ENCODE measurements around the gene KRTAP3-1. TPM values are rescaled to one million over a fixed set of nuclear protein-coding genes. Genes with fewer than 3 reads are reported as not detected.

Gene KRTAP3-1
- total RNA-seq, 1 experiment from 2014 or later: not detected

- TF ChIP-seq ZNF671 (CRISPR knock-in tag; IDR thresholded peaks at IDR 0.05) (no peak), SMAD4 (CRISPR knock-in tag; IDR thresholded peaks at IDR 0.05) (no peak), HMGA2 (CRISPR knock-in tag; IDR thresholded peaks at IDR 0.05) (no peak), TEAD4 (CRISPR knock-in tag; IDR thresholded peaks at IDR 0.05) (no peak)
- CTCF ChIA-PET: no interaction called here
- DNase-seq (ENCODE audit: low spot score) (no peak), ATAC-seq (no peak)
- no peaks in the 10 kb centered on the region for H3K36me3 Mint-ChIP-seq
- H3K9me3 Mint-ChIP-seq: no peaks in the 10 kb centered on the region
- peaks cover 7% of the 10 kb centered on the region; the same call in 1 of the 2 replicates for H3K4me1 Mint-ChIP-seq
- H3K4me3 Mint-ChIP-seq: no peak overlapping the region
- no peak overlapping the region for H3K27ac Mint-ChIP-seq
- POLR2A ChIA-PET: no interaction called here
- H3K27me3 Mint-ChIP-seq (ENCODE audit: low read depth): no peaks in the 10 kb centered on the region
Observed at GRCh38 chr17:40997361-40997760, 11.6 kb downstream of the KRTAP3-1 start.

- H3K27ac Mint-ChIP-seq: no peak overlapping the region
- H3K27me3 Mint-ChIP-seq (ENCODE audit: low read depth): no peaks in the 10 kb centered on the region
- H3K4me1 Mint-ChIP-seq: peaks cover 7% of the 10 kb centered on the region; the same call in 1 of the 2 replicates
- no peak for DNase-seq (ENCODE audit: low spot score)
- no peak for ATAC-seq
- H3K9me3 Mint-ChIP-seq: no peaks in the 10 kb centered on the region
- TF ChIP-seq ETV6 (CRISPR knock-in tag; IDR thresholded peaks at IDR 0.05): no peak
- TF ChIP-seq TP53 (CRISPR knock-in tag; IDR thresholded peaks at IDR 0.05): no peak
- ChIA-PET CTCF (no interaction called here), POLR2A (no interaction called here)
- no peak overlapping the region for H3K4me3 Mint-ChIP-seq
- H3K36me3 Mint-ChIP-seq: no peaks in the 10 kb centered on the region
Observed at GRCh38 chr17:40996829-40997228, 12.1 kb downstream of the KRTAP3-1 start.

GRCh38 chr17:40995116-40995515 is 13.8 kb downstream of the KRTAP3-1 start:
- TF ChIP-seq USF1 (CRISPR knock-in tag; IDR thresholded peaks at IDR 0.05) (no peak), AFF4 (CRISPR knock-in tag; IDR thresholded peaks at IDR 0.05; ENCODE audit: borderline replicate concordance) (no peak), ZBTB43 (CRISPR knock-in tag; IDR thresholded peaks at IDR 0.05) (no peak), RELA (CRISPR knock-in tag; IDR thresholded peaks at IDR 0.05; ENCODE audit: borderline replicate concordance) (no peak), MYBL2 (CRISPR knock-in tag; IDR thresholded peaks at IDR 0.05) (no peak), E2F4 (CRISPR knock-in tag; IDR thresholded peaks at IDR 0.05; ENCODE audit: borderline replicate concordance, low read depth) (no peak), ETV6 (CRISPR knock-in tag; IDR thresholded peaks at IDR 0.05) (no peak), GRHL2 (CRISPR knock-in tag; IDR thresholded peaks at IDR 0.05; ENCODE audit: insufficient replicate concordance, severe bottlenecking) (no peak), SMAD3 (CRISPR knock-in tag; IDR thresholded peaks at IDR 0.05; ENCODE audit: borderline replicate concordance) (no peak), E2F1 (CRISPR knock-in tag; IDR thresholded peaks at IDR 0.05) (no peak), SP1 (CRISPR knock-in tag; conservative IDR thresholded peaks at IDR 0.05) (no peak)
- ChIA-PET CTCF (no interaction called here), POLR2A (no interaction called here)
- DNase-seq (ENCODE audit: low spot score) (no peak), ATAC-seq (no peak)
- Mint-ChIP-seq H3K4me1 (peaks cover 7% of the 10 kb centered on the region; the same call in 1 of the 2 replicates), H3K27ac (no peak overlapping the region), H3K36me3 (no peaks in the 10 kb centered on the region), H3K9me3 (peaks cover 6% of the 10 kb centered on the region), H3K4me3 (no peak overlapping the region), H3K27me3 (ENCODE audit: low read depth) (no peaks in the 10 kb centered on the region)

All from WTC11 (cell line).